D721Med (cell line): ENCODE data around the gene PDGFRB.

ENCODE experiments used
- DNase-seq: peaks from one replicate; pipeline ENCODE4 v3.0.0; 2011; ENCODE audit warnings: low spot score; ENCODE audit not compliant: insufficient read length
- FAIRE-seq: peaks from 2 replicates; lab custom pipeline; 2011; peaks lifted over from hg19 to GRCh38; lab: Jason Lieb, UNC
- CTCF ChIP-seq: IDR thresholded peaks from 2 replicates; pipeline ENCODE4 v1.5.1; 2012; ENCODE audit warnings: mild to moderate bottlenecking, control low read depth; ENCODE audit not compliant: insufficient read depth; ENCODE audit errors: missing control alignments

PDGFRB gene

GRCh38 chr5:150069672-150070627 is 85.7 kb downstream of the PDGFRB start:
- FAIRE-seq (no peak), DNase-seq (no peak)
- TF ChIP-seq CTCF: no peak

- FAIRE-seq: no peak
Observed at GRCh38 chr5:150068961-150069645, 86.5 kb downstream of the PDGFRB start.

GRCh38 chr5:150068472-150068871 is 87.2 kb downstream of the PDGFRB start:
- TF ChIP-seq CTCF: no peak
- DNase-seq (no peak), FAIRE-seq (no peak)

More at GRCh38 chr5:150068961-150069645, 86.5 kb downstream of the PDGFRB start:
- DNase-seq: no peak
- TF ChIP-seq CTCF: no peak

- no peak for DNase-seq
- no peak for FAIRE-seq
- no peak for TF ChIP-seq CTCF
Observed at GRCh38 chr5:150068071-150068470, 87.6 kb downstream of the PDGFRB start.

GRCh38 chr5:150067405-150067960 is 88.2 kb downstream of the PDGFRB start:
- TF ChIP-seq CTCF: no peak
- no peak for FAIRE-seq
- no peak for DNase-seq

- DNase-seq: no peak
- FAIRE-seq: no peak
- TF ChIP-seq CTCF: no peak
Observed at GRCh38 chr5:150066901-150067396, 88.7 kb downstream of the PDGFRB start.
